SK-N-SH (cell line): ENCODE measurements around the gene SLC34A3.

ENCODE experiments used
- EP300 ChIP-seq, 2 experiments: IDR thresholded peaks; 2 replicates each; pipeline versions ENCODE4 v1.4.0 to v1.6.1; 2012; ENCODE audit warnings: borderline replicate concordance in 1 of 2, low read depth in 1 of 2, low read length in 1 of 2
- EZH2phosphoT487 ChIP-seq: fragments of 200-600 bp; sonication (generic); IDR thresholded peaks from 2 replicates; pipeline ENCODE4 v1.6.1; 2017; ENCODE audit warnings: low read depth, mixed run types, mild to moderate bottlenecking, antibody characterized with exemption, moderate library complexity, borderline replicate concordance
- FOSL2 ChIP-seq: IDR thresholded peaks from 2 replicates; pipeline ENCODE4 v1.4.0; 2012; ENCODE audit warnings: low read depth, mild to moderate bottlenecking, moderate library complexity, borderline replicate concordance
- GATA2 ChIP-seq: sonication (generic); formaldehyde crosslinking; IDR thresholded peaks from 2 replicates; pipeline ENCODE4 v1.5.0; 2020; ENCODE audit warnings: mild to moderate bottlenecking, missing genetic modification reagents
- JUND ChIP-seq: IDR thresholded peaks from 2 replicates; pipeline ENCODE4 v1.4.0; 2012
- RFX5 ChIP-seq: IDR thresholded peaks from 2 replicates; pipeline ENCODE4 v1.6.1; 2012; ENCODE audit warnings: mild to moderate bottlenecking, improper control_type of control experiment, low read length
- TF ChIP-seq, protein P1 (sequence below): fragments of 200-600 bp; sonication (generic); IDR thresholded peaks from 2 replicates; pipeline ENCODE4 v1.6.1; 2017; ENCODE audit warnings: antibody characterized with exemption, mild to moderate bottlenecking, moderate library complexity
- TF ChIP-seq, protein P2 (sequence below): IDR thresholded peaks from 2 replicates; pipeline ENCODE4 v1.6.1; 2012; ENCODE audit warnings: mild to moderate bottlenecking, low read depth, low read length, moderate library complexity

DNA sequence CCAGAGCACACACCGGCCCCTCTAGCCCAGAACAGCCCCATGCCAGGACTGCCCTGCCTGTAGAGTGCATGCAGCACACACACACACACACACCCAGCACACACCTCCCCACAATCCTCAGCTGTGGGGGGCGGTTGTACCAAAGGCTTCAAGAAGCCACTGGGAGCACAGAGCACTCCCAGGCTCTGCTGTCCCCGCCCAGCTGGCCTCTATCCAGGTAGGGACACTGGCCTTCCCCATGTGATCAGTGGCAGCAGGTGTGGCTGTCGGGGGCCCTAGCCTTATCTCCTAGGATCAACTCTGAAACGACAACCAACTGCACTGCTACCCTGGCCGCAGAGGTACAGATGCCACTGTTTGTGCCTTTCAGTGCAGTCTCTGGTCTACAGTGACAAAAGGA lies 44.3 kb upstream of the SLC34A3 start:
- TF ChIP-seq, protein P1, sequence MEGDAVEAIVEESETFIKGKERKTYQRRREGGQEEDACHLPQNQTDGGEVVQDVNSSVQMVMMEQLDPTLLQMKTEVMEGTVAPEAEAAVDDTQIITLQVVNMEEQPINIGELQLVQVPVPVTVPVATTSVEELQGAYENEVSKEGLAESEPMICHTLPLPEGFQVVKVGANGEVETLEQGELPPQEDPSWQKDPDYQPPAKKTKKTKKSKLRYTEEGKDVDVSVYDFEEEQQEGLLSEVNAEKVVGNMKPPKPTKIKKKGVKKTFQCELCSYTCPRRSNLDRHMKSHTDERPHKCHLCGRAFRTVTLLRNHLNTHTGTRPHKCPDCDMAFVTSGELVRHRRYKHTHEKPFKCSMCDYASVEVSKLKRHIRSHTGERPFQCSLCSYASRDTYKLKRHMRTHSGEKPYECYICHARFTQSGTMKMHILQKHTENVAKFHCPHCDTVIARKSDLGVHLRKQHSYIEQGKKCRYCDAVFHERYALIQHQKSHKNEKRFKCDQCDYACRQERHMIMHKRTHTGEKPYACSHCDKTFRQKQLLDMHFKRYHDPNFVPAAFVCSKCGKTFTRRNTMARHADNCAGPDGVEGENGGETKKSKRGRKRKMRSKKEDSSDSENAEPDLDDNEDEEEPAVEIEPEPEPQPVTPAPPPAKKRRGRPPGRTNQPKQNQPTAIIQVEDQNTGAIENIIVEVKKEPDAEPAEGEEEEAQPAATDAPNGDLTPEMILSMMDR = no peak
- TF ChIP-seq FOSL2 = no peak
- TF ChIP-seq, protein P2, sequence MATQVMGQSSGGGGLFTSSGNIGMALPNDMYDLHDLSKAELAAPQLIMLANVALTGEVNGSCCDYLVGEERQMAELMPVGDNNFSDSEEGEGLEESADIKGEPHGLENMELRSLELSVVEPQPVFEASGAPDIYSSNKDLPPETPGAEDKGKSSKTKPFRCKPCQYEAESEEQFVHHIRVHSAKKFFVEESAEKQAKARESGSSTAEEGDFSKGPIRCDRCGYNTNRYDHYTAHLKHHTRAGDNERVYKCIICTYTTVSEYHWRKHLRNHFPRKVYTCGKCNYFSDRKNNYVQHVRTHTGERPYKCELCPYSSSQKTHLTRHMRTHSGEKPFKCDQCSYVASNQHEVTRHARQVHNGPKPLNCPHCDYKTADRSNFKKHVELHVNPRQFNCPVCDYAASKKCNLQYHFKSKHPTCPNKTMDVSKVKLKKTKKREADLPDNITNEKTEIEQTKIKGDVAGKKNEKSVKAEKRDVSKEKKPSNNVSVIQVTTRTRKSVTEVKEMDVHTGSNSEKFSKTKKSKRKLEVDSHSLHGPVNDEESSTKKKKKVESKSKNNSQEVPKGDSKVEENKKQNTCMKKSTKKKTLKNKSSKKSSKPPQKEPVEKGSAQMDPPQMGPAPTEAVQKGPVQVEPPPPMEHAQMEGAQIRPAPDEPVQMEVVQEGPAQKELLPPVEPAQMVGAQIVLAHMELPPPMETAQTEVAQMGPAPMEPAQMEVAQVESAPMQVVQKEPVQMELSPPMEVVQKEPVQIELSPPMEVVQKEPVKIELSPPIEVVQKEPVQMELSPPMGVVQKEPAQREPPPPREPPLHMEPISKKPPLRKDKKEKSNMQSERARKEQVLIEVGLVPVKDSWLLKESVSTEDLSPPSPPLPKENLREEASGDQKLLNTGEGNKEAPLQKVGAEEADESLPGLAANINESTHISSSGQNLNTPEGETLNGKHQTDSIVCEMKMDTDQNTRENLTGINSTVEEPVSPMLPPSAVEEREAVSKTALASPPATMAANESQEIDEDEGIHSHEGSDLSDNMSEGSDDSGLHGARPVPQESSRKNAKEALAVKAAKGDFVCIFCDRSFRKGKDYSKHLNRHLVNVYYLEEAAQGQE = no peak
- TF ChIP-seq RFX5 = no peak
- no peak for TF ChIP-seq EP300 (IDR thresholded peaks at IDR 0.05; ENCODE audit: borderline replicate concordance in 1 of 2, low read depth in 1 of 2, low read length in 1 of 2)
- TF ChIP-seq EZH2phosphoT487 = no peak
- no peak for TF ChIP-seq JUND
- no peak for TF ChIP-seq GATA2
